Spleen (tissue), 7 donors: ENCODE data around the gene NEK1.

ENCODE experiments used
- CTCF ChIP-seq, 11 experiments: fragments of 200-600 bp in 7 of 11; fragments of 450-650 bp in 4 of 11; sonication (generic) in 4 of 11; IDR thresholded peaks in 8 of 11; conservative IDR thresholded peaks in 3 of 11; 1 replicate in 7 of 11; 2 replicates in 4 of 11; pipeline versions ENCODE4 v1.4.0 to v1.8.0; 2016 to 2021; ENCODE audit warnings: antibody characterized with exemption in 11 of 11, inconsistent platforms in 4 of 11, mild to moderate bottlenecking in 1 of 11
- POLR2AphosphoS5 ChIP-seq, 3 donors: sonication (generic); formaldehyde crosslinking; IDR thresholded peaks; one replicate each; pipeline ENCODE4 v1.5.1; 2017; ENCODE audit warnings: antibody characterized with exemption in 3 of 3
- donor health status: DM: no; HTN: no; CAD: no; lungs with moderate emphysema.
- donor health status: DM: no; HTN: no; CAD: no.
- donor health status: DM: no; HTN: no; CAD: no.

DNA sequence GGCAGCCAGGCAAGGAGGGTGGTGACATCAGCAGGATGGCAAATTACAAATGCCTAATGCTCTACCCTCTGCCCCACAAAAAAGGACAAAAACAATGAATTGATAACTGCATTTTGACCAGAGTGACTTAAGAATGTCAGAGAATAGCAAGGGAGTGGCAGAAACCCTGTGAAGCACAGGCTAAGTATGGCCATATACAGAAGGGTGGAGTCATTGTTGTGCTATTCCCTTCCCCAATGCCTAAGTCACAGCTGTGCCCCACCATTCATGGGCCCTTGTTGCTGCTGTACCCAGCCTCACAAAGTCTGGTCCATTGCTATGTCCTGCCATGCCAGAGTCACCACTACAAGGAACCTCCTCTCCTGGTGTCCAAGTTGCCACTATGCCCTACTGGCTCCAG, 123.1 kb downstream of the NEK1 start:
- TF ChIP-seq POLR2AphosphoS5 (IDR thresholded peaks at IDR 0.05) (no peak), CTCF (IDR thresholded peaks at IDR 0.05 in 8 of 11, conservative IDR thresholded peaks at IDR 0.05 in 3 of 11) (no peak)
